Measurements from ENCODE around the gene MIS12. TPM values are rescaled to one million over a fixed set of nuclear protein-coding genes. Genes with fewer than 3 reads are reported as not detected.

MIS12 gene
- total and polyA plus RNA-seq, 2 of the 13 experiments (the other 11 are each of a cell fraction or from before 2014, with no cell fraction given) = 13.4 to 28.0 TPM

DNA sequence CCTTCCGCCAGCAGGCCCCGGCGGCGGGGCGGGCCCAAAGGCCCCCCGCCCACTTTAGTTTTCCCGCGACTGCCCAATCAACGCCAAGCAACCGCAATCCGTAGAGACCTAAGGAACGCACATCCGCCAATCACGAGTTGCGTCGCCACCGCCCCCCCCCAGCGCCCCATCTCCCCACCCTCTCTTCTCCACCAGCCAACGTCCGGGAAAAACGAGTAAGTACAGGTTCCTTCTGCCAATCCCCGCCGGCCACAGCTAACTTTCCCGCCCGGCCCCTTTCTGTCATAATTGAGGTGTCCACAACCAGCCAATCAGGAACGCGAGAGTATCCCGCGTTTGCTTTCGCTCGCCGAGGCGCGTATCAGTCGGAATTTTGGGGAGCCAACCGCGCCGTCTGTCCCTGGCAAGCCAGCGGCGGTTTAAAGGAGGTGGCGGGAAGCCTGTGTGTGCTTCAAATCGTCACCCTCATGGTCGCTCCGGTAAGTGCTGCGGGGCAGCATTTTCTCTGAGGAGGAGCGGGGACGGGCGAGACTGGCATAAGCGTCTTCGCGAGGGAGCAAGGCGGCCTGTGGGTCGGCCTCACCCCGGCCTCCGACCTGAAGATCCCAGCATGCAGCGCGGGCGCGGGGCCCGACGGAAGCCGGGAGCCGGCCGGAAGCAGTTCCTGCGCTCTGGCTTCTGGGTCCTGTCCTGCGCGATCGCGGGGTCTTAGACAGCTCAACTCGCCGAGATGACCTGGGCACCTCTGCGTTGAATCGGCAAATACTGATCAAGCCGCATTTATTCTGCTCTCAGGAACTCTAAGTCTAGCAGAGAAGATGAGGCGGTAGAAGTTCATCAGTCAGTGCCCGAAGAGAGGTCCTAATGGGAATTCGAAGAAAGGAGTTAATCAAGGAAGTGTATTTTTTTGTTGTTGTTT is at the start of gene MIS12 (continued):
- TF ChIP-seq SOX13 (IDR thresholded peaks at IDR 0.05) = no peak
- 0 out of 4 replicates have a peak, but pooled peaks of 1 of the 2 experiments have one; percentile 45 for TF ChIP-seq SOX13 (CRISPR knock-in tag; conservative IDR thresholded peaks at IDR 0.05 in 1 of 2, IDR thresholded peaks at IDR 0.05 in 1 of 2)
- TF ChIP-seq, protein P1, sequence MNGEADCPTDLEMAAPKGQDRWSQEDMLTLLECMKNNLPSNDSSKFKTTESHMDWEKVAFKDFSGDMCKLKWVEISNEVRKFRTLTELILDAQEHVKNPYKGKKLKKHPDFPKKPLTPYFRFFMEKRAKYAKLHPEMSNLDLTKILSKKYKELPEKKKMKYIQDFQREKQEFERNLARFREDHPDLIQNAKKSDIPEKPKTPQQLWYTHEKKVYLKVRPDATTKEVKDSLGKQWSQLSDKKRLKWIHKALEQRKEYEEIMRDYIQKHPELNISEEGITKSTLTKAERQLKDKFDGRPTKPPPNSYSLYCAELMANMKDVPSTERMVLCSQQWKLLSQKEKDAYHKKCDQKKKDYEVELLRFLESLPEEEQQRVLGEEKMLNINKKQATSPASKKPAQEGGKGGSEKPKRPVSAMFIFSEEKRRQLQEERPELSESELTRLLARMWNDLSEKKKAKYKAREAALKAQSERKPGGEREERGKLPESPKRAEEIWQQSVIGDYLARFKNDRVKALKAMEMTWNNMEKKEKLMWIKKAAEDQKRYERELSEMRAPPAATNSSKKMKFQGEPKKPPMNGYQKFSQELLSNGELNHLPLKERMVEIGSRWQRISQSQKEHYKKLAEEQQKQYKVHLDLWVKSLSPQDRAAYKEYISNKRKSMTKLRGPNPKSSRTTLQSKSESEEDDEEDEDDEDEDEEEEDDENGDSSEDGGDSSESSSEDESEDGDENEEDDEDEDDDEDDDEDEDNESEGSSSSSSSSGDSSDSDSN (CRISPR knock-in tag; IDR thresholded peaks at IDR 0.05) = peak; percentile 61; the same call in 1 of the 2 replicates
- TF ChIP-seq ZNF543 (CRISPR knock-in tag; IDR thresholded peaks at IDR 0.05) = peak; percentile 88
- TF ChIP-seq AGO1 (IDR thresholded peaks at IDR 0.05; ENCODE audit: low read depth, low read length, poor library complexity, severe bottlenecking) = no peak
- TF ChIP-seq, protein P2, sequence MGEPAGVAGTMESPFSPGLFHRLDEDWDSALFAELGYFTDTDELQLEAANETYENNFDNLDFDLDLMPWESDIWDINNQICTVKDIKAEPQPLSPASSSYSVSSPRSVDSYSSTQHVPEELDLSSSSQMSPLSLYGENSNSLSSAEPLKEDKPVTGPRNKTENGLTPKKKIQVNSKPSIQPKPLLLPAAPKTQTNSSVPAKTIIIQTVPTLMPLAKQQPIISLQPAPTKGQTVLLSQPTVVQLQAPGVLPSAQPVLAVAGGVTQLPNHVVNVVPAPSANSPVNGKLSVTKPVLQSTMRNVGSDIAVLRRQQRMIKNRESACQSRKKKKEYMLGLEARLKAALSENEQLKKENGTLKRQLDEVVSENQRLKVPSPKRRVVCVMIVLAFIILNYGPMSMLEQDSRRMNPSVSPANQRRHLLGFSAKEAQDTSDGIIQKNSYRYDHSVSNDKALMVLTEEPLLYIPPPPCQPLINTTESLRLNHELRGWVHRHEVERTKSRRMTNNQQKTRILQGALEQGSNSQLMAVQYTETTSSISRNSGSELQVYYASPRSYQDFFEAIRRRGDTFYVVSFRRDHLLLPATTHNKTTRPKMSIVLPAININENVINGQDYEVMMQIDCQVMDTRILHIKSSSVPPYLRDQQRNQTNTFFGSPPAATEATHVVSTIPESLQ (CRISPR knock-in tag; conservative IDR thresholded peaks at IDR 0.05) = peak; percentile 84; the same call in 1 of the 2 replicates
- TF ChIP-seq JUND (CRISPR knock-in tag; IDR thresholded peaks at IDR 0.05) = no peak
- peak; percentile 68; the same call in 1 of the 2 replicates for TF ChIP-seq HNRNPL (IDR thresholded peaks at IDR 0.05; ENCODE audit: low read depth, low read length)
- TF ChIP-seq TAF15 (IDR thresholded peaks at IDR 0.05; ENCODE audit: low read depth, low read length, poor library complexity, severe bottlenecking) = peak; percentile 73
- TF ChIP-seq, protein P3, sequence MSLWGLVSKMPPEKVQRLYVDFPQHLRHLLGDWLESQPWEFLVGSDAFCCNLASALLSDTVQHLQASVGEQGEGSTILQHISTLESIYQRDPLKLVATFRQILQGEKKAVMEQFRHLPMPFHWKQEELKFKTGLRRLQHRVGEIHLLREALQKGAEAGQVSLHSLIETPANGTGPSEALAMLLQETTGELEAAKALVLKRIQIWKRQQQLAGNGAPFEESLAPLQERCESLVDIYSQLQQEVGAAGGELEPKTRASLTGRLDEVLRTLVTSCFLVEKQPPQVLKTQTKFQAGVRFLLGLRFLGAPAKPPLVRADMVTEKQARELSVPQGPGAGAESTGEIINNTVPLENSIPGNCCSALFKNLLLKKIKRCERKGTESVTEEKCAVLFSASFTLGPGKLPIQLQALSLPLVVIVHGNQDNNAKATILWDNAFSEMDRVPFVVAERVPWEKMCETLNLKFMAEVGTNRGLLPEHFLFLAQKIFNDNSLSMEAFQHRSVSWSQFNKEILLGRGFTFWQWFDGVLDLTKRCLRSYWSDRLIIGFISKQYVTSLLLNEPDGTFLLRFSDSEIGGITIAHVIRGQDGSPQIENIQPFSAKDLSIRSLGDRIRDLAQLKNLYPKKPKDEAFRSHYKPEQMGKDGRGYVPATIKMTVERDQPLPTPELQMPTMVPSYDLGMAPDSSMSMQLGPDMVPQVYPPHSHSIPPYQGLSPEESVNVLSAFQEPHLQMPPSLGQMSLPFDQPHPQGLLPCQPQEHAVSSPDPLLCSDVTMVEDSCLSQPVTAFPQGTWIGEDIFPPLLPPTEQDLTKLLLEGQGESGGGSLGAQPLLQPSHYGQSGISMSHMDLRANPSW (CRISPR knock-in tag; IDR thresholded peaks at IDR 0.05; ENCODE audit: borderline replicate concordance) = no peak
- TF ChIP-seq ZMYM2 (CRISPR knock-in tag; IDR thresholded peaks at IDR 0.05) = no peak
- TF ChIP-seq ZNF674 (CRISPR knock-in tag; IDR thresholded peaks at IDR 0.05; ENCODE audit: low read depth) = no peak
- no peak for TF ChIP-seq ZNF644 (CRISPR knock-in tag; IDR thresholded peaks at IDR 0.05; ENCODE audit: low read depth)
- no peak for TF ChIP-seq FOXK2 (IDR thresholded peaks at IDR 0.05)
- TF ChIP-seq, protein P4, sequence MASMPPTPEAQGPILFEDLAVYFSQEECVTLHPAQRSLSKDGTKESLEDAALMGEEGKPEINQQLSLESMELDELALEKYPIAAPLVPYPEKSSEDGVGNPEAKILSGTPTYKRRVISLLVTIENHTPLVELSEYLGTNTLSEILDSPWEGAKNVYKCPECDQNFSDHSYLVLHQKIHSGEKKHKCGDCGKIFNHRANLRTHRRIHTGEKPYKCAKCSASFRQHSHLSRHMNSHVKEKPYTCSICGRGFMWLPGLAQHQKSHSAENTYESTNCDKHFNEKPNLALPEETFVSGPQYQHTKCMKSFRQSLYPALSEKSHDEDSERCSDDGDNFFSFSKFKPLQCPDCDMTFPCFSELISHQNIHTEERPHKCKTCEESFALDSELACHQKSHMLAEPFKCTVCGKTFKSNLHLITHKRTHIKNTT (CRISPR knock-in tag; IDR thresholded peaks at IDR 0.05) = no peak
- TF ChIP-seq ZNF251 (CRISPR knock-in tag; IDR thresholded peaks at IDR 0.05) = no peak
- TF ChIP-seq ZFP1 (CRISPR knock-in tag; IDR thresholded peaks at IDR 0.05) = no peak

Measured in HepG2 (cell line).